Bone marrow (tissue), 2 donors: Measurements from ENCODE around the gene TBCE.

Source experiments
- DNase-seq, 2 donors: peaks; one replicate each; lab custom pipeline; 2025; lab: John Stamatoyannopoulos, UW

The TBCE gene

DNA sequence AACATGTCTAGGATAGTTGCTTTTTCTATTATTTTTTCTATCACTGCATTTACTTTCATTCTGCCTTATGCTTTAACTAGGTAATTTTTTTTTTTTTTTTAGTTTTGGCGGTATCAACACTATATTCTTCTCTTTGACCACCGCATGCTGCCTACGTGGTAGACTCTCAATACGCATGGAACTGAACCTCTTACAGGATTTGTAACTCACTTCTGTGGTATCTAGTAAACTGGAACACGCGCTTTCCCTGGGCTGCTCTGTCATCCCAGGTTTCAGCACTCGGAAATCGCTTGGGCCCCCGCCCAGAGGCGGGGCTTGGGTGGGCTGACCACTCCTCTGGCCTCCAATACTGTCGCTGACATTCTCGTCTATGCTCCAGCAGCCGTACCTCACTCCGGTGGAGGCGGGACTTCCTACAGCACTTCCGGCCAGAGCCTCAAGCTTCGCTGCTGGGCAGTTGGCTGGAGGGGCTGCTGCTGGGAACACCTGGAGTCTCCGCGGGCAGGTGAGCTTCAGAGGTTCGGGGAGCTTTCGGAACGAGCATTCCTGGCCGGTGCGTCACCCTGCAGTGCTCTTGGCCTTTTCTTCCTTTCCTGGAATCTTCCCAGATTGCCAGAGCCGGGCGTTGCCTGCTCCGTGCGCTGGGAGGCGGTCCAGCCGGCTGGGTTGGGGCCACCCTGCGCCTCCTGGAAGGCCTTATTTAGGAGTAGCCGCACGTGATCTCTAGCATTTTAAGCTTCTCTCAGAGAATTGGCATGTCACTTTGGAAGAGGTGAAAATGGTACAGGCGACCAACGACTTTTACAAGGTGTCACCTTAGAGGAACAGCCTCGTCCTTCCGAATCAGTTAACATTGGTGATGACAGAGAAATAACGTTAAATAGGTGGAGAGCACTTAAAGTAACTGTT, at the start of gene TBCE:
TBCE (plus strand) TSS at position 428 of the 909 bp plus-strand sequence. CDS start 12,623 bp downstream, outside the sequence.
- peak; percentile 79 to 91 for DNase-seq

- DNase-seq, result no peak
Measured at GRCh38 chr1:235319255-235319654, 48.0 kb upstream of the TBCE start.

DNA sequence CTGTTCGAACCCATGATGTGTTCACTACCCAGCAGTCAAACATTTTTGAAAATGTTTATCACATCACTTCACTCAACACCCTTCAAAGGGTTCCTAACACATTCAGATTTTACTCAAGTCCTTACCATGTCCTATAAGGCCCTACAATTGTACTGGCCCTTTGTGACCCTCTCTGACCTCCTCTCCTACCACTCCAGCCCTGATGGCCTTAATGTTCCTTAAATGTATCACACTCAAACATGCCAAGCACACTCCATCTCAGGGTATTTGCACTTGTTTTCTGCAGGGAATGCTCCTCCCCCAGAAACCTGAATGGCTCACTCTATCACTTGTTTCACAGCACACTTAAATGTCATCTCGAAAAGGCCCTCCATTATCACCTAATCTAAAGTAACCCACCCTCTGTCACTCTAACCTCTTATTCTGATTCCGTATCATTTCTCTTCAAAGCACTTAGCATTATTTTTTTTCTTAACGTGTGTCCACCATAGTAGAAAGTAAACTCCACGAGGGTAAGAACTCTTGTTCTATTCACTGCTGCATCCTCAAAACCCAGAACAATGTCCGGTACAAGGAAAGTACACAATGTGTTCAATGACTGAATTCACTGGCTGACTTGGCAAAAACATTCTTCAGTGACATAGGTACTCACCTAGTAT, 46.6 kb upstream of the TBCE start:
- DNase-seq, result no peak

GRCh38 chr1:235324296-235324695, 42.9 kb upstream of the TBCE start:
- no peak for DNase-seq

DNA sequence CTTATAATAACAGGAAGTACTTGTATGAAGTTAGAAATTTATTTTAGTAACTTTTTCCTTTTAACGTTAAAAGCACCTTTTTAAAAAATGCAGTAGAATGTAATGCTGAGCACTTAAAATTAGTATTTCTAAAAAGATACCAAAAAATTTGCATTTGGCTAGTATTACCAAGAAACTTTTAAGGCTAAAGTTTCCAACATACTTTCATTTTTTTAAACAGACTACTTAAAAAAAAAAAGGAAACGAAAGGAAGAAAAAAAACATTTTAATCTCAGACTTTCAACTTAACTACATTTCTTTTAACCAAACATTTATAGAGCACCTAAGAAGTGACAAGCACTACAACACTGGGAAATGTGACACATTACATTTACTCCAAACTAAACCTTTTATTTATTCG, 42.1 kb upstream of the TBCE start:
- no peak for DNase-seq

DNA sequence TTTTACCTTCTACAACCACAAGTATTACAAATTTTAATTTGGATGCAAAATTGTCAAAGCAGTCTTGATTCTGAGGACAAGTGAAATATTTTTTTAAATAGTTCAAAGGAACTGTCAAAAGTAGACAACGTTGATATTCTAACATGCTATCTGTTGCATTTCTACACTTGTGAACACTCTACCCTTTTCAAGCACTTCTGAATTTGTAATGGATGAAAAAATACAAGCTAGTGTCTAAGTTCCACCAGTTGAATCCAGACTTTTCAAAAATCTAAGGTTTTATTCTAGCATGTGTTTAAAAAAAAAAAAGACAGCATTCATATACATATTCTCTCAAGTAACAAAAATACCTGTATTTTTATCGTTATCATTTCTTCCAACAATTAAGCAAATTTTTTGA, 41.4 kb upstream of the TBCE start:
- no peak for DNase-seq

DNA sequence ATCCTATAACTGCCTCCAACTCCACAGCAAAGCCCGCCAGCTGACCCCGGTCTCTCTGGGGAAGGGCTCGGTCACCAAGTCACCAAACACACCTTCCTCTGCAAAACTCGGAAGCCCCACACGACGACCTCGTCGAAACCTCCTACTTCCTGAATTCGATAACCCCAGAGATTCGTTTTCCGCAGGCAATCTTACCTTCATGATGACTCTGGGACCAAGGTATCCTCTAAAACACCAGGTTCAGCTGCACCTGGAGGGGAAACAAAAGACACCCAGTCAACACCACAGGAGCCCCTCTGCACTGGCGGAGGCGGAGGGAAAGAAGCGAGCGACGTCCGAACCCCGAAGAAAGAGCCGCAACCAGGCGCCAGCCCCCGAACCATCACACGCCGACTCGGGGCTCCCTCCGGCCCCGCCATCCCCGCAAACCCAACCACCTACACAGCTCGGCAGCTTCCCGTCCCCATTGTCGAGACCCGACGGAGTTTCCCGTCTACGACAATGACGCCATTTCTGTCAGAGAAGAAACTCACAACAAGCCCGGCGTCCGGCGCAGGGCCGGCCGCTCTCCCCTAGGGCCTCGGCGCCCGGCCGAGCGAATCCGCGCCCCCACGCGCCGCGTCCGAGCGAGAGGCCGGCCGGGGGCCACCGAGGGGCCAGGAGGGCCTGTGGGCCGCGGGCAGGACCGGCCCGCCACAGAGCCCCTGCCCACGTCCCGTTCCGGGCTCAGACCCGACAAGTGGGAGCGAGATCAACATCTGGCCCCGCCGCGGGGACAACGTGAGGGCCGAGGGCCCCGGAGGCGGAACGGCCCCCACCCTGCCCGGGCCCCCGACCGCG, 40.3 kb upstream of the TBCE start:
- DNase-seq, result peak; percentile 8 to 47

DNA sequence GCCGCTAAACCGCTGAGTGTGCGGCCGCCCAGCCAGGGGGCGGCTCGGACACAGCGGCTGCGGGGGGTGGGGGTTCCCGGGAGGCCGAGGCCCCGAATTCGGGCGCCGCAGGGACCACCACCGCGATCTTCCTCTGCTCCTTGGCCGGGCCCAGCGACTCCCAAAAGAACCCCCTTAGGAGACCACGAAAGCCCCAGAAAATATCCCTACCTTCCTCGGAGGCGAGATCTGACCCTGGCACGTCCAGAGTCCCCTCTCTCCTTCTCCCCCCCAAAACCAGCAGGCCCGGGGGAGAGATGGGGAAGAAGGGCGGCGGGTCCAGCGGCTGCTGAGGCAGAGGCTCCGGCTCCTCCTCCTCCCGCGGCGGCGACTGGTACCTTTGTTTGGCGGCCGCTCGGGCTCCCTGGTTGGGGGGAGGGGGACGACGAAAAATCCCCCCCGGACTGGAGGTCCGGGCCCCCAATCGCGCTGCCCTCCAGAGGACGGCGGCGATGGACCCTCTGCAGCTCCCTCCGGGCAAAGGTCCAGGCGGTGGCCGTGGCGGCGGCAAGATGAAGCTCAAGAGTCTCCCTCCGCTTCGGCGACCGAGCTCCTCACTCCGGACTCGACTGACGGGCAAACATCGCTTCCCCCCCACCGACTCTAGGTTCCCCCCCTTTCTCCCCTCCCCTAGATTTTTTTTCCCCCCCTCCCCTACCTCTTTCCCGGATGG, 39.5 kb upstream of the TBCE start, which contains the start of gene ARID4B:
ARID4B (minus strand) TSS at position 621 of the 712 bp plus-strand sequence. CDS start 1,260 bp downstream, outside the sequence.
- peak; percentile 40 to 62 for DNase-seq

DNA sequence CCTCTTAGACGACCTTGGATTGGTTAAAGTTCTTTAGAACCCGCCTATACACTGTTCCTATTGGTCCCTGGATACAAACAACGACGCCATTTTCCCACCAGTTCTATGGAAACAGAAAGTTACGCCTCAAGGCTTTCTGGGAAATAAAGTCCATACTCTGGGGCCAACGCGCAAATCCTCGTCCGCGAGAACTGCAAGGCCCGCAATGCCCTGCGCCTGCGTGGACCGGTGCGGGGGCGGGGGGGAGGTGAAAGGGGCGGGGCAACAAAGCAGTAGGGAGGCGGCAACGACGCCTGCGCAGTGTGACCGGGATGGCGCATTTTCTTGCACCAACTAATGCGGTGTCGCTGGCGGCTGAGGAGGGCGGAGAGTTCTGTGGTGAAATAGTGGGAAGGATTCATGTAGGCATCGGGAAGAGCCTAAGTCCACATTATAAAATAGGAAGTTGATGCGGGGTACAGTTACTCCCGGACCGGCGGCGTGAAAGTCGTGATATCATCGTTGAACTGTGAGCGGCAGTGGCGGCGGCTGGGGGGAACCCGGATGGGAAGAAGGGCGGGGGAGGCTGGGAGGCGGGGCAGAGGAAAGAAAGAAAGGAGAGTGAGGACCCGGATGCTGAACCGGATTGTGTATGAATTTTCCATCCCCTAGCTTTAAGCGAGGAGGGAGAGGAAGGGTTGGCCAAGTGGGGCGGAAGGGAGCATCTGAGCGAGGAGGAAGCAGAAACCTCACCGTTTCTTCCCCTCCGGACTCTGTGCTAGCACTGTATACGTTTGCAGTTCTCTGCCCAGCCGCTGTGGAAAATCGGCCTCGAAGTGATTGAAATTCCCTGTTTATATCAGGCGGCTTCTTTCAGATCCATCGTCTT, 38.7 kb upstream of the TBCE start, which contains the start of gene GGPS1:
GGPS1 (plus strand) TSS at position 300 of the 868 bp plus-strand sequence. CDS start 6,695 bp downstream, outside the sequence.
- peak; percentile 97 to 99 for DNase-seq

DNA sequence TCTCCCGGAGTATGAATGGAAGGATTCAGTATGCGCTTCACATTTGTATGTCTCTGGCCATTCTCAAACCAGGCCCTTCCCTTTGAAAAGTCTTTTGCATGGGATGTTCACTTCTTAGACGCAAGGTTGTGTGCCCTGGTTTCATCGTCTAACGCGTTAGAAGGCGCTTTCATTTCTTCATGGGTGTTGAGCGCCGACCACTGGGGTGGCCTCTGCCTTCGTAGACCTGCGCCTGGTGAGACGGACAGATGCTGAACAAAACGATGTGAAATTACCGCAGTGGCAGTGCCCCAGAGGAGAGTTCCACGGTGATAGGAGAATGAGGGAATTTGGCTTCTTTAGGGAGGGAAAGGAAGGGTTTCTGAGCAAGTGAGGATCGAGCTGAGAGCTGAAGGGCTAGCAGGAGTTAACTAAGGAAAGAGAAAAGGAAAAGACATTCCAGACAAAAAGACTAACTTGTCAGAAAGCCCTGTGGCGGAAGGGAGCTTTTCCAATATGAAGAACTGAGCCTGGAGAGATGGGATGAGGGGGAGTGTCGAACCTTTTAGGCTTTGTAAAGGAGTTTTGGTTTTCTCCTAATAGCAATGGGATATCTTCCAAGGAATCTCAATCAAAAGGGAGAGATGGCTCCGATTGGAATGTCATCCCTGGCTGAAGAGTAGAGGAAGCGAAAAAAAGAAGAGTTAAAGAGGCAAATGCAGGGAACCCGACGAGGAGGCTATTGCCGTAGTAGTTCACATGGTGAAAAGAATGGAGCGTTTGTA, 37.9 kb upstream of the TBCE start:
- DNase-seq, result peak in 1 of 2 donors; percentile 69

DNA sequence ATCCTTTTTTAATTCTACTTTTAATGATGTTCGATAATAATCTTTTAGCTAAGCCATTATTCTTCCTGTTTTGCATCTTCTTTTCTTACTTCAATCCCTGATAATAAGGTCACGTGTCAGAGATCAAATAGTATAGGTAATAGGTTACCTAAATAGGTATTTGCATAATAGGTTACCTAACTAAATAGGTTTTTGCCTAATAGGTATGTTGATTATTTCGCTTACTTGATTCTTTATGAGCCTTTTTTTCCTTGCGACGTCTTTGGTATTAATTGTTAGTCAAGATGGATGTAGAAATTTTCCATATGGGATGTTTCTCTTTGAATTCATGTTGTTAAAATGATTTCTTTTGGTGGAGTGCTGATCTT, 36.3 kb upstream of the TBCE start:
- no peak for DNase-seq

DNA sequence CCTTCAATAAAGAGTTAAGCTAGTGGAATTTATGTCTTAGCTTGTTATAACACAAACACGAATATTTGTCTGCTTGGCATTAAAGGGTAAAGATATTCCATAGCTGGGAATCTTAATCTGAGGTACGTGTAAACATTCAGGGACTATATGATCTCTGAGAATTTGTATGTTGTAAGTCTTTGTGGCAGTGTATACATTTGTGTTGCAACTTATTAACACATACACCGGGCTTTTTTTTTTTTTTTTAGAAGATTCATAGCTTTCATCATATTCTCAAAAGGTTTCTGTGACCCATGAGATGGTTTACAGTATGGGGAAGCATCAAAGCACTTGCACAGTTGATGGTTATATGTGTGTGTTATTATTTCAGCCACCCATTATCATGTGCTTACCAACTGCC, 35.8 kb upstream of the TBCE start:
- no peak for DNase-seq

GRCh38 chr1:235336903-235337302, 30.3 kb upstream of the TBCE start:
- peak in 1 of 2 donors; percentile 81 for DNase-seq

DNA sequence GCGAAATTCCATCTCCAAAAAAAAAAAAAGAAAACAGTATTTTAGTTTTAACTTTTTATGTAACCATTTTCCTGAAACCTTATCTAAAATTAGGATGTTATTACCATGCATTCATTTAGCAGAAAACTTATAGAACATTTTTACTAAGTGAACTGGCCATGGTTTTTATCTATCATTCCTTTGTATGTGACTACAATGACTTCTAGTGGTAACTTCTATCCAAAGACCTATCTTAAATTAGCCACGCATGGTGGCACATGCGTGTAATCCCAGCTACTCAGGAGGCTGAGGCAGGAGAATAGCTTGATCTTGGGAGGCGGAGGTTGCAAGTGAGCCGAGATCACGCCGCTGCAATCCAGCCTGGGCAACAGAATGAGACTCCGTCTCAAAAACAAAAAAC, 27.5 kb upstream of the TBCE start:
- no peak for DNase-seq

- no peak for DNase-seq
Measured at GRCh38 chr1:235341334-235341733, 25.9 kb upstream of the TBCE start.

GRCh38 chr1:235342039-235342438, 25.2 kb upstream of the TBCE start:
- no peak for DNase-seq

DNA sequence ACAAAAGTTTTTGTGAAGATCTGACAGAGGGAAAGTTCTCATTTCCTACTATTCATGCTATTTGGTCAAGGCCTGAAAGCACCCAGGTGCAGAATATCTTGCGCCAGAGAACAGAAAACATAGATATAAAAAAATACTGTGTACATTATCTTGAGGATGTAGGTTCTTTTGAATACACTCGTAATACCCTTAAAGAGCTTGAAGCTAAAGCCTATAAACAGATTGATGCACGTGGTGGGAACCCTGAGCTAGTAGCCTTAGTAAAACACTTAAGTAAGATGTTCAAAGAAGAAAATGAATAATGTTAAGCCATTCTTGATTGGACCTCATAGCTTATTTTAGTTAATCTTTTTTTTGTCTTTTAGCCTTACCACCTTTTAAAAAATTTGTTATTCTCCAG, 24.8 kb upstream of the TBCE start:
- DNase-seq, result no peak

- no peak for DNase-seq
Measured at GRCh38 chr1:235343726-235344125, 23.5 kb upstream of the TBCE start.

DNA sequence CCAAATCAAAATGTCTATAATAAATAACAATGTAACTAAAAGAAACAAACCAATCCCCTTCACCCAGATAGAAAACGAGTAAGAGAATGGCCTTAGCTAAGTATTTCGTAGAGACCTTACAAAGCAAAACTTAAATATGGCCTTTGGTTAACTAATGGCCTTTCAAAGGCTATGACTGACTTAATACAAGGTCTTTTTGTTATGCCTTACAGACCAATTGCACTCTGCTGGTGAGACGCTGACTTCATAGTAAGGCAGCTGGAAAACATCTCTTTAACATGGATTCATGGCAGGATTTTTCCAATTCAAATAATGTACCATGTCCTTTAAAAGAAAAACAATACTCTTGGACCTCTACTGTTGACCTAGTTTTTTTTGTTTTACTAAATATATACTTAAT, 15.8 kb upstream of the TBCE start:
- DNase-seq, result no peak

GRCh38 chr1:235351898-235352297, 15.3 kb upstream of the TBCE start:
- no peak for DNase-seq
